Neural cell (in vitro differentiated cells): Measurements from ENCODE around the gene STARD13. TPM values are rescaled to one million over a fixed set of nuclear protein-coding genes. Genes with fewer than 3 reads are reported as not detected.

Experiments
- H2AFZ ChIP-seq: fragments of 200-600, 300-800 bp; sonication (generic), shearing (Covaris generic); 2 replicates; pipeline ENCODE4 v1.6.0; 2014; ENCODE audit warnings: low read depth, mild to moderate bottlenecking, antibody characterized with exemption, low read length, moderate library complexity
- H3F3A ChIP-seq: fragments of 200-600 bp; shearing (Covaris generic); 2 replicates; pipeline ENCODE4 v1.6.1; 2016; ENCODE audit warnings: mild to moderate bottlenecking, moderate library complexity, mixed read lengths, antibody characterized with exemption, low read length; ENCODE audit not compliant: insufficient read depth, poor library complexity, severe bottlenecking
- H3K27ac ChIP-seq: fragments of 200-600, 300-800 bp; sonication (generic), shearing (Covaris generic); 2 replicates; pipeline ENCODE4 v1.5.1; 2014; ENCODE audit warnings: mild to moderate bottlenecking, low read length, moderate library complexity
- H3K27me3 ChIP-seq: fragments of 300-800, 200-600 bp; sonication (generic), shearing (Covaris generic); 2 replicates; pipeline ENCODE4 v1.6.0; 2014; ENCODE audit warnings: mild to moderate bottlenecking, low read depth, low read length, moderate library complexity; ENCODE audit not compliant: insufficient read depth
- H3K36me3 ChIP-seq: fragments of 300-800, 200-600 bp; sonication (generic), shearing (Covaris generic); 2 replicates; pipeline ENCODE4 v1.5.1; 2014; ENCODE audit warnings: mild to moderate bottlenecking, antibody characterized with exemption, low read length, moderate library complexity; ENCODE audit not compliant: insufficient read depth
- H3K4me2 ChIP-seq: fragments of 300-800, 200-600 bp; sonication (generic), shearing (Covaris generic); 2 replicates; pipeline ENCODE4 v1.6.0; 2014; ENCODE audit warnings: mild to moderate bottlenecking, low read length
- H3K4me3 ChIP-seq: fragments of 300-800, 200-600 bp; sonication (generic), shearing (Covaris generic); 2 replicates; pipeline ENCODE4 v1.5.1; 2014; ENCODE audit warnings: mild to moderate bottlenecking, low read length, moderate library complexity
- H3K79me2 ChIP-seq: fragments of 200-600 bp; shearing (Covaris generic); replicated peaks from 2 replicates; pipeline ENCODE4 v1.6.0; 2014; ENCODE audit warnings: mild to moderate bottlenecking, low read length, moderate library complexity; ENCODE audit not compliant: insufficient read depth
- H3K9ac ChIP-seq: fragments of 300-800, 200-600 bp; sonication (generic), shearing (Covaris generic); 2 replicates; pipeline ENCODE4 v1.6.1; 2016; ENCODE audit warnings: mild to moderate bottlenecking, low read length, mixed read lengths
- H3K9me2 ChIP-seq: fragments of 200-600 bp; shearing (Covaris generic); 2 replicates; pipeline ENCODE4 v1.6.1; 2016; ENCODE audit warnings: mild to moderate bottlenecking, low read length, mixed read lengths; ENCODE audit not compliant: insufficient read depth
- H3K9me3 ChIP-seq: fragments of 200-600, 300-800 bp; sonication (generic), shearing (Covaris generic); 2 replicates; pipeline ENCODE4 v1.6.1; 2016; ENCODE audit warnings: mild to moderate bottlenecking, mixed run types, low read length, moderate library complexity, mixed read lengths
- H4K20me1 ChIP-seq: fragments of 200-600 bp; shearing (Covaris generic); 2 replicates; pipeline ENCODE4 v1.6.1; 2016; ENCODE audit warnings: mild to moderate bottlenecking, mixed run types; ENCODE audit not compliant: insufficient read depth
- CTCF ChIP-seq: fragments of 450-650 bp; IDR thresholded peaks from 2 replicates; pipeline ENCODE4 v1.5.1; 2014; ENCODE audit warnings: antibody characterized with exemption, mild to moderate bottlenecking, moderate library complexity; ENCODE audit not compliant: poor library complexity, severe bottlenecking
- EP300 ChIP-seq: fragments of 450-650 bp; conservative IDR thresholded peaks from 2 replicates; pipeline ENCODE4 v1.6.1; 2014; ENCODE audit warnings: antibody characterized with exemption, mild to moderate bottlenecking, moderate library complexity; ENCODE audit not compliant: poor library complexity, severe bottlenecking
- EZH2 ChIP-seq: fragments of 200-600, 300-800 bp; shearing (Covaris generic), sonication (generic); IDR thresholded peaks from 2 replicates; pipeline ENCODE4 v1.6.1; 2014; ENCODE audit warnings: antibody characterized with exemption, low read length, borderline replicate concordance, mild to moderate bottlenecking; ENCODE audit not compliant: insufficient read depth, poor library complexity, severe bottlenecking
- MXI1 ChIP-seq: fragments of 450-650 bp; conservative IDR thresholded peaks from 2 replicates; pipeline ENCODE4 v1.6.1; 2014; ENCODE audit warnings: antibody characterized with exemption, mild to moderate bottlenecking; ENCODE audit not compliant: poor library complexity, severe bottlenecking
- POLR2AphosphoS5 ChIP-seq: IDR thresholded peaks from 2 replicates; pipeline ENCODE4 v1.6.1; 2012
- RAD21 ChIP-seq: fragments of 450-650 bp; conservative IDR thresholded peaks from 2 replicates; pipeline ENCODE4 v1.6.1; 2014; ENCODE audit warnings: antibody characterized with exemption, mild to moderate bottlenecking, moderate library complexity
- REST ChIP-seq: IDR thresholded peaks from 2 replicates; pipeline ENCODE4 v1.6.1; 2012; ENCODE audit warnings: borderline replicate concordance
- SMC3 ChIP-seq: fragments of 450-650 bp; conservative IDR thresholded peaks from 2 replicates; pipeline ENCODE4 v1.6.1; 2014; ENCODE audit warnings: antibody characterized with exemption, mild to moderate bottlenecking, moderate library complexity; ENCODE audit not compliant: poor library complexity
- TAF1 ChIP-seq: IDR thresholded peaks from 2 replicates; pipeline ENCODE4 v1.6.1; 2012; ENCODE audit warnings: low read depth
- polyA plus RNA-seq: library from polyadenylated mRNA; depleted of rRNA; stranded (reverse); fragments of >200 nt; gene quantifications from 2 replicates; pipeline ENCODE4 v1.2.3, GENCODE V29; 2014

Gene STARD13
- polyA plus RNA-seq, 1 donor from 2014 or later, result 0.05 TPM

GRCh38 chr13:33096886-33097605 is 188.5 kb downstream of the STARD13 start:
- H3K9me3 ChIP-seq, result no peaks in the 10 kb centered on the region
- H3K36me3 ChIP-seq, result no peaks in the 10 kb centered on the region
- no peaks in the 10 kb centered on the region for H3F3A ChIP-seq
- H3K9ac ChIP-seq, result no peak overlapping the region
- H3K27ac ChIP-seq, result no peak overlapping the region
- TF ChIP-seq EP300 (no peak), SMC3 (no peak), CTCF (no peak), MXI1 (no peak), POLR2AphosphoS5 (no peak), EZH2 (no peak), RAD21 (no peak), TAF1 (no peak), REST (no peak)
- no peaks in the 10 kb centered on the region for H3K79me2 ChIP-seq
- no peaks in the 10 kb centered on the region for H4K20me1 ChIP-seq
- no peak overlapping the region for H2AFZ ChIP-seq
- no peaks in the 10 kb centered on the region for H3K9me2 ChIP-seq
- H3K27me3 ChIP-seq, result no peaks in the 10 kb centered on the region
- no peak overlapping the region for H3K4me3 ChIP-seq
- no peak overlapping the region for H3K4me2 ChIP-seq

GRCh38 chr13:33092073-33092987 is 193.2 kb downstream of the STARD13 start:
- no peaks in the 10 kb centered on the region for H3K79me2 ChIP-seq
- H3K9ac ChIP-seq, result no peak overlapping the region
- no peaks in the 10 kb centered on the region for H3F3A ChIP-seq
- H2AFZ ChIP-seq, result no peak overlapping the region
- H3K27me3 ChIP-seq, result no peaks in the 10 kb centered on the region
- TF ChIP-seq EZH2 (no peak), REST (no peak), MXI1 (no peak), EP300 (no peak), TAF1 (no peak), RAD21 (no peak), POLR2AphosphoS5 (no peak), CTCF (no peak), SMC3 (no peak)
- no peak overlapping the region for H3K4me3 ChIP-seq
- H4K20me1 ChIP-seq, result no peaks in the 10 kb centered on the region
- H3K9me2 ChIP-seq, result no peaks in the 10 kb centered on the region
- no peaks in the 10 kb centered on the region for H3K9me3 ChIP-seq
- no peak overlapping the region for H3K27ac ChIP-seq
- no peak overlapping the region for H3K4me2 ChIP-seq
- no peaks in the 10 kb centered on the region for H3K36me3 ChIP-seq
